ENCODE measurements around the gene TNFRSF21.
"Not testable (repeated sequence)": the region's sequence is repeated elsewhere in the genome, so short reads cannot be mapped to it uniquely, and the experiment has no call there.

TNFRSF21 gene

DNA sequence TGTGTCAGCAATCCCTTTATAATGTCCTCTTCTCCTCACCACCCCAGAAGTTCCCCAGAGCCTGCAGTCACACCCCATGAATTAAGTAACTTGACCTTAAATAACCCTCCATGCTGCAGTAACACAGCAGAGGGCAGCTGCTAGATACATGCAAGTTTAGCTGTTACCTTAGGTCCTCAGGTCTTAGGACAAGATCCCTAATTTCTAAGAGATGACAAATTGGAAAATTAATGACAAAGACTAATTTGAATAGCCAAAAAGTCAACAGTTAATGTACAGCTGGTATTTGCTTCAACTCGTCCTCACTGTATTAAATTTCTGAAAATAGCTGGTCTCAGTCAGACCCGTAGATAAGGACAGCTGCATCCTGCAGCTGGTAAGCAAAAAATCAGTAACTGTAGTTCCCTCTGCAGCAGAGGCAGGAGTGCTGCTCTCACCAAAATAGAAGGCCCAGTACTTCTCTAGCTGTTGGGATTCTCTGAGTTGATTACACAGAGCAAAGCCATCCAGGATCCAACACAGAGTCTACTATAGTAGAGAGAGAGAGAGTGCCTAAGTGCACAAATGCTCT lies 62.4 kb downstream of the TNFRSF21 start:
- DNase-seq = no peak

DNA sequence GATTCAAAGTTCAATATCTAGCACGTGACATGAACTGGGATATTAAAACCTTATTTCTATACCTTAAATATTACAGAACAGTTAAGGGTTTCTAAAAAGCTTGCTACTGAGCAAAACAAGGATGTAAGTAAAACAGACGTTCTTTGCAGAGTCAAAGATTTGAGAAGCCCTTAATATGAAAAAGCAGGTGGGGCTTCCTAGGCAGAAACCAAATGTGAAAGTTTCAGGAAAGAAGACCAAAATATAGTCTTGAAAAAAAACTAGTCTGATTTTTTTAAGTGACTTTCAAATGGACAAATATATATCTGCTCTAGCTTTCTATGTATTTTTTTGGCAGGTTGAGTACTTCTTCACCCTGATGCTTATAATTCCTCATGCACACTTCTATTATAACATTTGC lies 63.2 kb downstream of the TNFRSF21 start:
- no peak for DNase-seq

DNA sequence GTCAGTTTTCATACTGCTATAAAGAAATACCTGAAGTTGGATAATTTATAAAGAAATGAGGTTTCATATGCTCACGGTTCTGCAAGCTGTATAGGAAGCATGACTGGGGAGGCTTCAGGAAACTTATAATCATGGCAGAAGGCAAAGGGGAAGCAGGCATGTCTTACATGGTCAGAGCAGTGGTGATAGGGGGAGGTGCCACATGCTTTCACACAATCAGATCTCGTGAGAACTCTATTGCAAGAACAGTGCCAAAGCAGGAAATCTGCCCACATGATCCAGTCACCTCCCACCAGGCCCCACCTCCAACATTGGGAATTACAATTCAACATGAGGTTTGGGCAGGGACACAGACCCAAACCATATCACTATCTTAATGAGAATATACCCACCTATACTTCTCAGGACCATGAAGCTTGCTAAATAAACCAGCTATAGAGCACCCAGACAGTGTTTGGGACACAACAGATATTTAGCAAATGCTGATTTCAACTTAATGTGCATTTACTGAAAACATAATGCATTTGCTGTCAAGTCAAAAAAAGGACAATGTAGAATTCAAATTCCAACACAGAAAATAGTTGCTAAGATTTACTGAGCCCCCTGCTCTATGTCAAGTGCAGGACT lies 63.8 kb downstream of the TNFRSF21 start:
- DNase-seq = no peak

DNA sequence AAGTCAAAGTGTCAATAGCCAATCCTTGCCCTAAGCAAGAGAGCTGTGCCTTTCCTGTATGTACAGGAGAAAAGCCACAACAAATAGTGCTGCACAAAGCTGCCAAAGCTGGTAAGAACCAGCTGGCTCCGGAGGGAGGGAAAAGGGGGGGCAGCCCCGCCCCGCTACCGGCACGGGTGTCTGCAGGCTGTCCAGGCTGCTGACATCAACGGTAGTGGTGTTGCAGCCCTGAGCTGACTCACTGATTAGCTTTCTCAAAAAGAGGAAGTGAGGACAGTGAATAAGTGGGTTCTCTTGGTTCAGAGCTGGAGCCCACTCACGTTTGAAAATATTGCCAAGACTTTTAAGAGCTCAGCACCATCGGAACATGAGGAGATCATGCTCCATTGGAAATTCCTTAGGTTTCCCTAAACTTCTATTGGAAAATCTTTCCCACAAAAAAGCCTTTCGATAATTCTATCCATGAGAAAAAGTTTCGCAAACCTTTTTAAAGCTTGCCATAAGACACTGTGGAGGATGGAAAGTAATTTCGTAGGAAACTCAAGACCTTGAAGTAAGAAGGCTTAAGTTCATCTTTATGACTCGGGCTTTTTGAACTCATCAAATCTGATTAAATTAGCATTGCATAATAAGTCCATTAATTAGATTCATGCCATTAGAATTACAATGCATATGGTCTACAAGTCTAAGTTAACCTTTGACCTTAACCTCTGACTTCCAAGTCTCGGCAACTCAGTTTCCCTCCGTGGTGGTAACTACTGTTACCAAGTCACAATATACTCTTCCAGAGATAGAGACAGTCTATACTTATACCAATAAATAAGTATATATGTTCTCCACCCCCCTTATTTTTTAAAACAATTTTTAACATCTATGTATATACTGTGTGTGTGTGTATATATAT lies 67.0 kb downstream of the TNFRSF21 start:
- DNase-seq = no peak

DNA sequence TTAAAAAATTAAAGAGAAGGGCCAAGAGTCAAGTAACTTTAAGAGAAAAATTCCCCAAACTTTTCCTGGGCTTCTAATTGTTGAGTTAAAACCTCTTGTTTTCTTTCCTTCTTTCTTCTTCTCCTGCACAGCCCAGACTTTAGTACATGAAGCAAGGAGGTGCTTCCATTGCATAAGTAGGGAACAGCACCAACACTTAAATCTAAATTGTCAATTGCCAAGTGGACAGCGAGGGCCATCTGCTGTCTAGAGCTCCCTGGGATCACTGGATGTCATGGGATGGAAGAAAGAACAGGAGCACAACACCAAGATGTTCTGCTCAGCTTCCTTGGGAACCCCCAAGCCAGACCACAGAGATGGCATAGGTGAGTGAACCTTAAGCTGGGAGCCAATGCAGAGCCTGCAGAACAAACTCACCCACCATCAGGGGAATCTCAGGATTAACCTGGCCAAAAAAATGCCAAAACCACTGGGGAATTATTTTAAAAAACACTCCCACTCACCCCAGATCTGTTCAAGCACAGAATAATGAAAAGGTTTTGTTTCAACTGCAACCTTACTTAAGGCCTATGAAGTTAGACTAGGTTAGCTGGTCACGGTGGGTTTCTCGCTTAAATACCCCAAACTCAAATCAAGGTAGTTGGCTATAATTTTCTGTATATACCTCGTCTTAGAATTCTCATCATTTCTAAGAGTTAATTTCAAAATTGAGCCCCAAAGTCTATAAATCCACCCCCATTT lies 67.8 kb downstream of the TNFRSF21 start:
- no peak for DNase-seq

DNA sequence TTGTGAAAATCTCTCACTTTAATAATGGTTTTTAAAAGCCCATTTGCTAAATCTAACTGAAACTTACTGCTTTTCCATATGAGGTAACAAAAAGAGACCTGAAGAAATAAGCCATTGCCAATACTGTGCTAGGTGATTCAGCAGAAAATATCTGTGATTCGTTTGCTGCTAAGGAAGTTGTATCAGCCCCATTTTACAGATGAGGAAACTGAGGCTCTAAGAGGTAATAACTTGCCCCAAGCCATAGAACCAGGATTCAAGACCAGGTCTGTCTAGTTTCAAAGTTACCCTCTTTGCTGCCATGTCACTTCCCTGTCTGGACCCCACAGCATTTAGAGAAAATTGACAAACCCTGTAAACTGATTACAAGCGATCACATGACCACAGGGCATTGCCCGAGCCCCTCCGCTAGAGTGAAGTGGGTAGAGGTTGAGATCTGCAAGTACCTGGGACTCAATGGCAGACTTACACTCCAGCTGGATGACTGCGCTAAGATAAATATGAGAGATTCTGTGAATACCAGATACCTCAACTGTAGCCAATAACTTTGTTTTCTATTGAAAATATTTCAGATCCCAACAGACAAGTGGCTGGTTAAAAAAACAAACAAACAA lies 69.3 kb downstream of the TNFRSF21 start:
- DNase-seq = no peak

DNA sequence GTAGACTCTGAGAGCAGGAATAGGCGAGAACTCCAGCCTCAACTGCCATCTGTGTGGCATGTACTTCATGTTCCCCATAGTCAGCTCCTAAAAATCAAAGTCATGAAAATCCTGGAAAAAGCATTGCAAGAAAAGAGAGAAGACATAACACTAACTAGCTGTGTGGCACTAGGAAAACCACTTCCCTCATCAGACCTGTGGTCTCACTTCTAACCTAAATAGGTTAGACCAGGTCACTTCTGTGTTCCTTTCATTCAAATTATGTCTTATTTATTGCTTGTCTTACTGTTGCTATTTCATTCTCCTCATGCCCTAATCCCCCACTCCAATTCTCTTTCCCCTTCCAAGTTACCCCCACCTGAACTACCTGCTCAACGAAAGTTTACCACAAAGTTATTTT lies 70.2 kb downstream of the TNFRSF21 start:
- DNase-seq = no peak

DNA sequence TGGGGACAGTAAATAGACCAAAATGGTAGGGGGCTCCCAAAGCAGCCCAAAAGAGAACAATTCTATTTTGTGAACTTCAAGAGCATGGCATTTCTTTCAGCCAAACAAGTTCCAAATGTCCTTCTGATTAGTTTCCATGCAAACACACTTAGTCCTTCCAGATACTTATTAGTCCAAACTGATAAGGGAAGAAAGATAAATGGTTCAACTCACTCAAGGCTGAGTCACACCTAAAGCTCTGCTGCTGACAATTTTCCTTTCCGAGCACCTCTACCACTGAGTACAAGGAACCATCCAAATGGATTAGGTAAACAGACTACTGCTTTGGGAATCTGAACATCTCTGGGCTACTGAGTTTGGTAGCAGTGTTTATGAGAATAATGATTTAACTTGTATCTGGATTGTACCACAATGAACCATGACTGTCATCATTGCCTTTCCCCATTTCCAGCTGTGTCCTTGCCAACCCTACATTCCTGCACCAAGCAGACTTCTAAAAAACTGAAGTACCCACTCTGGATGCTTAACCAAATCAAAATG lies 71.2 kb downstream of the TNFRSF21 start:
- no peak for DNase-seq

DNA sequence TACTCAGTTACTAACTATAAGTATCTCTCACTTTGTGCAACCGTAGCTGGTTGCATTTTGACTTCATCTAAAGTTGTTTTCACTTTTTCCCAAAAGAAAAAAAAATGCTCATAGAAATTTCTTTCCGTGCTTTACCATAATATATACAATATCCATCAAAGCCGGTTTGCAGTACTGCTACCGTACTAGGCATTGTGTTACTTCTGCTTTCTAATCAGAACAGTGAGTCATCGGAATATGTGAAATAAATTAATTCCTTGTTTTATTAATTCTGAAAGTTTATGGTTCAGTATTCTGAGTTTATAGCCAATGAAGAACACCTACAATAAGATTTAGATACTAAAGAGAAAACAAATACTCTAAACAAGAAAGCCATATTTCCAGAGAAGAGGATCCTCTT lies 72.5 kb downstream of the TNFRSF21 start:
- DNase-seq = no peak

DNA sequence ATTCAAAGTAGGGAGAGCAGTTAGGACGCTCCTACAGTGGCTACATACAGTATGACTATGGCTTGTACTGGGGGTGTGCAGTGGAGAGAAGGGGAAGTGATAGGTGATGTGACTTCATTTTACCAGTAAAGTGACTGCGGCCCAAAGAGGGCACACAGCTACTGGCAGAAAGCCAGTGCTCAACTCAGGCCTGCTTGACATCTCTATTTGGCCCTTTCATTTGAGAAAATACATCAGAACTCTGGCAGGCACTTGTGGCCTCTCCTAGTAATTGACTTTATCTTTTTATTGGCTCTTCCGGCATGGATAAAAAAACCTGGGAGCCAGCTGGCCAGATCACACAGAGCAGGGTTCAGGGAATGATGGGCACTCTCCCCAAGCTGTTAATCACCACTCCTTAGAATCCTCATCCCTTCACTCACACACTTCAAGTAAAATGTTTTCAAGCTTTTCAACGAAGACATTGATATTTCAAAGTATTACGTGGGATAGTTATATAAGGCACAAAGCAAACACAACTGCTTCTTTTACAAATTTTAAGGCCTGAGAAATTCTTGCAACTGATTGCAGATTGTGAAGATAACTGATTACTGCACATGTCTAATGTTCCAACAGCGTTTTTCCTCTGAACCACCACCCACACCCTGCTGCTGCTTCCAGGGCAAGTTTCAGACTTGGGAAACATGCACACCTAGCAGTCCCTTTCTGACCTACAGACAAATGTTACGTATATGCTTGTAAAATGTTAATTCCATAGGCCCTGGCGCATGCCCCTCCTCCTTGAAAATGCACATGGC lies 73.5 kb downstream of the TNFRSF21 start:
- no peak for DNase-seq

DNA sequence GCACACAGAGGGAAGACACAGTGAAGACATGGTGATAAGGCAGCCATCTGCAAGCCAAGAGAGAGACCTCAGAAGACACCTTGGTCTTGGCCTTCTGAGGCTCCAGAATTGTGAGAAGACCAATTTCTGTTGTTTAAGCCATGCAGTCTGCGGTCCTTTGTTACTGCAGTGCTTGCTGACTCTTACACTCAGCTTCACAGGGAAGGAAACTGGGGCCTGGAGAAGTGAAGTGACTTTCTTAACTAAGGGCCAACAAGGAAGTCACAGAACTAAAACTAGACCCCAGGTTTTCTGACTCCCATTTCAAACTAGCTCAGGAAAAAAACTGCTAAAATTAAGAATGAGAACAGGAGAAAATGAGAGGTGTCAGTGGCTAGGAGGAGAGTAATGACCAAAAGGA lies 74.3 kb downstream of the TNFRSF21 start:
- DNase-seq = no peak

DNA sequence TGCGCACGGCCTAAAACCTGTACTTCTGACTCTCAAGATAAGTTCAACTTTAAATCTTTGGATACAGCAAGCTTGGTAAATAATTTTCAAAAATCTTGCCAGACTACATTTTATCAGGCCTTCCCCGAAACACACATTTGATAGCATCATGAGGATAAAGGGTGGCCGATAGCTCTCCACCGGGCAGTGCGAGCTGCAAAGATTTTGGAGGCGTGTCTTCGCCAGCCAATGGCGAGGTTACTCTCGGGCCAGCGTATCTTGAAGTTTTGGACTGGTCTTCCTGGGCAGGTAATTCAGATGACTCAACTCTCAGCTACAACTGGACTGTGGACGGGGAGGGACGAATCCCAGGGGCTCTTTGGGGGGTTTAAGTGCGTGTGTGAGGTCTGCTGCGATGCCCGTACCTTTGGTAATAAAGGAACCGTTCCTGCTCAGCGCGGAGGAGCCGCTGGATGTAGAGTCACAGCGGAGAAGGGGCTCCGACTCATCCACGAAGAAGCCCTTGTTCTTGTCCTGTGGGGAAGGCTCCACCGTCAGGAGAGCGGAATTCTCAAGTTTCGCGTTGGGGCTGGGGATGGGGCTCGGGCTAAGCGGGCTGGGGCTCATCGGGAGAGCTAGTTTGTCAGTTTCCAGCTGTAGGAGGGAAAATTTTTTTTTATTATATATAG lies 75.3 kb downstream of the TNFRSF21 start:
- DNase-seq = no peak

DNA sequence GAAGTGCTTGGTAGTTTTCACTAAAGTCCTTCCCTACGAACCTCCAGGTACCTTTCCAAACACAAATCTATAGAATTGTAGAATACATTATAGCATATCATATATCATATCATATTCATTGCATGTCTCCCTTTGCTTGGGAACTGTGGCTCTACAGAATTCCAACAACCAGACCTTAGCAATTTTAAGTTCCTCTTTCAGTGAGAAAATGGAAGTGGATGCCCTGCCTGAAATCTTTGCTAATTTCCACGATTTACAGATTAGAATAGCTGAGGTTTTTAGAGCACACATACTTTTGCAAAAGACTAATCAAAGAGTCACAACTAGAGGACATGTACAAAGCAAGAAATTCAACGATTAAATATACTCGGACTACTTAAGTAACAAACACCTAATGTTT lies 78.6 kb downstream of the TNFRSF21 start:
- no peak for DNase-seq

DNA sequence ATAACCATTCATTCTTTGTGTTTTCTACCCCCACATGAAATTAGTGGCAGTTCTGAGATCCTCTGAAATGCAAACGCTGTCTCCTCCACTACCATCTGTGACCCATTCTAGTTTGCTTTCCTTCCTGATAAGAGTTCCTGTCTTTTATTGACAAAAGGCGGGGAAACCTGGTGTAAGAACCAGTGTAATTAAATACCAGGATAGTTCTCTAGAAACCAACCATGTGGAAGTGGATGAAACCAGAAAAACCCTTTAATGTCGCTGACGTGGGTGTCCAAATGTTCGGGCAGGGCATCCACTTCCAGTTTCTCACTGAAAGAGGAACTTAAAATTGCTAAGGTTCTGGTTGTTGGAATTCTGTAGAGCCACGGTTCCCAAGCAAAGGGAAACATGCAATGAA lies 79.1 kb downstream of the TNFRSF21 start:
- no peak for DNase-seq

DNA sequence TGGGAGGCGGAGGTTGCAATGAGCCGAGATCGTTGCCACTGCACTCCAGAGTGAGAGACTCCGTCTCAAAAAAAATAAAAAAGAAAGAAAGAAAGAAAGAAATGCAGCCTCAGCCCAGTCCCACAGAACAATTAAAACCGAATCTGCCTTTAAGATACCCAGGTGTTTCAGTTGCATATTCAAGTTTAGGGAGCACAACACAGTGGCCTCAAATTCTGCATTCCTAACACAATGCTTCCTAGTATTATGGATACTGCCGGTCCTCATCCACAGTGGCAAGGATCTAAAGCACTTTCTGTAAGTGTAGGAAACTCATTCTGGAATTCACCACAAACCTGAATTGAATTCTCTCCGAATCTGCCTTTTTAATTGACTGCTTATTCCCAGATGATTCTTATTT lies 80.5 kb downstream of the TNFRSF21 start:
- DNase-seq = no peak

DNA sequence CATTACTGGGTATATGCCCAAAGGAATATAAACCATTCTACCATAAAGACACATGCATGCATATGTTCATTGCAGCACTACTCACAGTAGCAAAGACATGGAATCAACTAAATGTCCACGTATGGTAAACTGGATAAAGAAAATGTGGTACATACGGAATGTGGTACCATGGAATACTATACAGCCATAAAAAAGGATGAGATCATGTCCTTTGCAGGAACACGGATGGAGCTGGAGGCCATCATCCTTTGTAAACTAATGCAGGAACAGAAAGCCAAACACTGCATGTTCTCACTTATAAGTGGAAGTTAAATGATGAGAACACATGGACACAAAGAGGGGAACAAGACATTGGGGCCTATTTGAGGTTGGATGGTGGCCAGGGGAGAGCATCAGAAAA lies 81.6 kb downstream of the TNFRSF21 start:
- DNase-seq = not testable (repeated sequence)

DNA sequence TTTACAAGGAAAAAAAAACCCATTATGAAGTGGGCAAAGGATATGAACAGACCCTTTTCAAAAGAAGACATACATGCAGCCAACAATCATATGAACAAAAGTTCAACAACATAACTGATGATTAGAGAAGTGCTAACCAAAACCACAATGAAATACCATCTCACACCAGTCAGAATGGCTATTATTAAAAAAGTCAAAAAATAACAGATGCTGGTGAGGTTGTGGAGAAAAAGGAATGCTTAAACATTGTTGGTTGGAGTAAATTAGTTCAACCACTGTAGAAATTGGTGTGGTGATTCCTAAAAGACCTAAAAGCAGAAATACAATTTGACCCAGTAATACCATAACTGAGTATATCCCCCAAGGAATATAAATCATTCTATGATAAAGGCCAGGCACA lies 86.5 kb downstream of the TNFRSF21 start:
- not testable (repeated sequence) for DNase-seq

DNA sequence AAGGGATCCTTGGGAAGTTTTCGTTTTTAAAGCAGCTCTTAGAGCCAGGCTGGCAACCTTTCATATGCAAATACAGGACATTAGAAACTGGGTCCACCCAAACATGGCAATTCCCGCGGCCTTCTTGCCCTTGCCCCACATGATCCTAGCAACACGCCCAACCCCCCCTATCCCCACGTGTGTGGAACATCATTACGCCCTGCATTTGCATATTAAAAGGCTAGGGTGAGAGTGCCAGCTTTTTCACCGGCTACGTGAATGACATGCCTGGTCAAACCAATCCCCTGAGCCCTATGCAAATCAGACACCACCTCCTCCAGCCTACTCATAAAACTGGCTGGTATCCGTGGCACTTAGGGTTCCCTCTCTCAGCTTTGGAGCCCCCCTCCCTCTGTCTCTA lies 88.1 kb downstream of the TNFRSF21 start:
- DNase-seq = peak; percentile 6

DNA sequence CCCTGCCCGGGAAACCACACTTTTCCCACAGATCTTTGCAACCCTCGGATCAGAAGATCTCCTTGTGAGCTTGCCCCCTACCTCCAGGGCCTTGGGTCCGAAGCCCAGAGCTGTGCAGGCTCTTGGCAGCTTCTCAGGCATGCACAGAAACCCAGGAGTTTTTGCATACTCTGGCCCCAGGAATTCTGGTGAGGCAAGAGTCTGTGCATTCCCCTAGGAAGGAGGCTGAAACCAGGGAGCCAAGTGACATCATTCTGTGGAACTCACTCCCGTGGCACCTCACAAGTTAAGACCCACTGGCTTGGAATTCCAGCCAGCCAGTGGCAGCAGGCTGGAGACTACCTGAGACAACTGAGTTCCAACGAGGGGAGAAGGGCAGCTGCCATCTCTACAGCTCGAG lies 100.1 kb downstream of the TNFRSF21 start:
- DNase-seq = no peak

DNA sequence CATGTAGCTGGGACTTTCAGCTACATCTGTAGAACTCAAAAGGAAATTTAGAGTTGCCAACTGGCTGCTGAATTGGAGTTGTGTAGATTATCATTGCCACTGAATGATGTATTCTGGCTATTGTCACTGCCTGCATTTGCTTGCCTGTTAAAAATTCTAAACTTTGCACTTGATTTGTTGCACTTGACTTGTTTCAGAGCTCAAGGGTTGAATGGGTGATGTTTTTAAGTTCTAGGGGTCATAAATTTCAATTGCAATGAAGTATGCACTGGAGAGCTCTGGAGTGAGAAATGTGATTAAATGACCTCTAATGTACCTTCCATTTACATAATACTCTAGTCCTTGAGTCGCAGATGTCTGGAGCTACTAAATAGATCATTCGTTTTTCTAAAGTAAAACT lies 102.4 kb downstream of the TNFRSF21 start:
- DNase-seq = no peak

DNA sequence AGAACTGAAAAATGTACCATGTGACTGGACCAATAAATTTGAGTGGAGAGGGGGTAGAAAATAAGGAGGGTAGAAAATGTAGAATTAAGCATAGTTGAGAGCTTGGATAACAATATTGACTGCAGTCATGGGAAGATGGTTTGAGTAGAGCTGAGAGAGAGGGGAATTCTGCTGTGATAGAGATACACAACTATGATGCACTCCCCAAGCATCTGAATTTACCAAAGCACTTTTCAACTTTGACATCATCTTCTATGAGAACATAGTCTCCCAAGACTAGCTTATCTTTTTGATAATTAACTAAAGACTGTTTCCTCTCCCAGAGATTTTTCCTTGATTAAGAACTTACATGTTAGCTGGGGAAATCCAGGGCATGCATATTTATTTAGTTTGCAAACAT lies 103.1 kb downstream of the TNFRSF21 start:
- no peak for DNase-seq
